Raji (cell line): ENCODE results near the gene DNAJC1.

Source experiments
- POLR2A ChIP-seq: IDR thresholded peaks from 2 replicates; pipeline ENCODE4 v1.6.1; 2011; ENCODE audit warnings: low read depth, low read length, control low read depth; ENCODE audit not compliant: insufficient read depth

Gene DNAJC1

DNA sequence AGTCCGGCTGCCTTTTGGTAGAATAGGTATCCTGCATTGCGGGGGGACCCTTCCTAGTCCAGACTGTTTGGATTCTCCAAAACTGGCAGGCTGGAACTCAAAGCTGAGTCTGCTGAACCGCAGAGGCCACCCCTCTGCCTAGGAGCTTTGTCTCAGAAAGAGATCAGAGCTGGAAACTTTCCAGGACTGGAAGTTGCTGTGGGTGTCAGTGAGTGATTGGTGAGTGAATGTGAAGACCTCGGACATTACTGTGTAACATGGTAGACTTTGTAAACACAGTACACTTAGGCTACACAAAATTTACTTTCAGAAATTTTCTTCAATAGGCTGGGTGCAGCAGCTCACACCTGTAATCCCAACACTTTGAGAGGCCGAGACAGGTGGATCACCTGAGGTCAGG lies 103.8 kb downstream of the DNAJC1 start:
- no peak for TF ChIP-seq POLR2A

DNA sequence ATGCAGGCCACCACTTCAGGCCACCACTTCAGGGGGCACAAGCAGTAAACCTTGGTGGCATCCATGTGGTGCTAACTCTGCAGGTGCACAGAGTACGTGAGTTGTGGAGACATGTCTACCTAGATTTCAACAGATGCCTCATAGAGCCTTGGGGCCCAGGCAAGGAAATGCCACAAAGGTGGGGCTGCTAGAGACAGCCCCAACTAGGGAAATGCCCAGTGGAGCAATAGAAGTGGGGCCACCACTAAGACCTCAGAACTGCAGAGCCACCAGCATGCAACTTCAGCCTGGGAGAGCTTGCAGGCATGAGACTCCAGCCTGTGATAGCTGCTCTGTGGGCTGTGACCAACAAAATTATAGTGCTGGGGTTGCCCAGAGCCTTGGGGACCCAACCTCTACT lies 107.6 kb downstream of the DNAJC1 start:
- no peak for TF ChIP-seq POLR2A

DNA sequence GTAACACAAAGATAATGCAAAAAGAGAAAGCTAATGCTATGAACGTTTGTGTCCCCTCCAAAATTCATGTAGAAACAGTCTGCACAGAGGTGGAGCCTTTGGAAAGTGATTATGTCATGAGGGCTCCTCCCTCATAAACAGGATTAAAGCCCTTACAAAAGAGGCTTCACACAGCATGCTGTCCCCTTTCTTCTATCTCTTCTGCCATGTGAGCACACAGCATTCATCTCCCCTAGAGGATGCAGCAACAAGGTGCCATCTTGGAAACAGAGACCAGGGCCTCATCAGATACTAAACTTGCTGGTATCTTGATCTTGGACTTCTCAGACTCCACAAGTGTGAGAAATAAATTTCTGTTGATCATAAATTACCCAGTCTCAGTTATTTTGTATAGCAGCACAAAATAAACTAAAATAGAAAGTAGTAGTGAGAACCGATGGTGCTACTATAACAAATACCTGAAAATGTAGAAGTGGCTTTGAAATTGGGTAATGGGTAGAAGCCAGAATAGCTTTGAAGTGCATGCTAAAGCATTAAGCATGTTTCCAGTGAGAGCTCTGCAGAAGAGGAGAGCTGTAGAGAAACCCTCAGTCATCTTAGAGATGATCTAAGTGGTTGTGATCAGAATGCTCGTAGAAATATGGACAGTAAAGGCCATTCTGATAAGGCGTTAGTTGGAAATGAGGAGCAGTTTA lies 108.7 kb downstream of the DNAJC1 start:
- TF ChIP-seq POLR2A = no peak

DNA sequence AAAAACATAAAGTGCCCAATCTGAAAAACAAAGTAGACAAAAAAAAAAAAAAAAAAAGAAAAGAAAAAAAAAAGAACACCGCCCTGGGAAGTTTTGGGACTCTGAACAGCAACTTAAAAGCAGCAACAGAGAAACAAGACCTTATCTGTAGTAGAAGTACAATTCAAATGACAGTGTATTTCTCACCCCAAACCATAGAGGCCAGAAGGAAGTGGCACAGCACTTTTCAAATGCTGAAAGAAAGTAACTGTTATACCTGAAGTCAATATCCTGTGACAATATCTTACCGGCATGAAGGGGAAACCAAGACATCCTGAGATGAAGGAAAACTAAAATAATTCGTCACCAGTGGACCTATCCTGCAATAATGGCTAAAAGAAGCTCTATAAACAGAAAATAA lies 112.1 kb downstream of the DNAJC1 start:
- TF ChIP-seq POLR2A = no peak

DNA sequence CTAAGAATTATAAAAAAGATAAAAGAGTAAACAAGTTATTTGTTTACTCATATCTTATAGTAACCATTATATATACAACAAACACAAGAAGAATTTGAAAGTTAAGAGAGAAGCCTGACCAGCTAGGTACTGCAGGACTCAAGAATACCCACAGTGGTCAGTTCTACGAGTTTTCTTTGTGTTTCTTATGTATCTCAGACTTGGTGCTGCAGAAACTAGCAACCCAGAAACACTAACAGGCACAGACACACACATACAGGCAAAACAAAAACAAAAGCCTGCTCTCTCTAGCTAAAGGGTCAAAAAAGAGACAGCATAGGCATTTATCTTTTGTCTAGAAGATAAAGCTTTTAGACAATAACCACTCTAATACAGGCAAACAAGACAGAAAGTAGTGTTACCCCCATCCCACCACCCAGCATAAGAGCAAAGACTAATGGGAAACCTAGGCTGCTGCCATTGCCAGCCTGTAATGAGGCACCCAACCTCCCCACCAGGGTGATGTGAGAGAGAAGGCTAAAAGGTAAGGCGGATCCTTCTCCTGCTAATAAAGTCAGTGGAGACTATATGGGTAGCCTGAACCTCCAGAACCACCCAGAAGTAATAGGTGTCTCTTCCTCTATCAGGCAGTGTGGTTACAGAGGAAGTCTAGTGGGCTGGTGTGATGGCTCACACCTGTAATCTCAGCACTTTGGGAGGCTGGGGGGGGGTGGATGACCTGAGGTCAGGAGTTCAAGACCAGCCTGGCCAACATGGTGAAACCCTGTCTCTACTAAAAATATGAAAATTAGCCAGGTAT lies 113.9 kb downstream of the DNAJC1 start:
- TF ChIP-seq POLR2A = no peak

DNA sequence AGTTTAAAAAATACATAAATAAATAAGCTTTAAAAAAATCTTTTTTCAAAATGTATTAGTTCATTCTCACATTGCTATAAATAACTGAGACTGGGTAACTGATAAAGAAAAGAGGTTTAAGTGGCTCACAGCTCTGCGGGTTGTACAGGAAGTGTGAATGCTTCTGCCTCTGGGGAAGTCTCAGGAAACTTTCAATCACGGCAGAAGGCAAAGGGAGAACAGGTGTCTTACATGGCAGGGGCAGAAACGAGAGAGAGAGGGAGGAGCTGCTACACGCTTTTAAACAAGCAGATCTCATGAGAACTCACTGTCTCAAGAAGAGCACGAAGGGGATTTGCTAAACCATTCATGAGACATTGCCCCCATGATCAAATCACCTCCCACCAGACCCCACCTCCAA lies 114.6 kb downstream of the DNAJC1 start:
- no peak for TF ChIP-seq POLR2A

DNA sequence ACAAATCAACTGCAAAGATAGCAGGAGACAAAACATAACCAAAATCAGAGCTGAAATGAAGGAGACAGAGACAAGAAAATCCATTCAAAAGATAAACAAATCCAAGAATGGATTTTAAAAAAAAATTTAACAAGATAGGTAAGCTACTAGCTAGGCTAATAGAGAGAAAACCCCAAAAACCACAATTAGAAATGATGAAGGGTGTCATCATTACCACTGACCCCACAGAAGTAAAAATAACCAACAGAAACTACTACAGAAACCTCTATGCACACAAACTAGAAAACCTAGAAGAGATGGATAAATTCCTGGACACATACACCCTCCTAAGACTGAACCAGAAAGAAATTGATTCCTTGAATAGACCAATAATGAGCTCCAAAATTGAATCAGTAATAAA lies 117.6 kb downstream of the DNAJC1 start:
- TF ChIP-seq POLR2A = no peak

DNA sequence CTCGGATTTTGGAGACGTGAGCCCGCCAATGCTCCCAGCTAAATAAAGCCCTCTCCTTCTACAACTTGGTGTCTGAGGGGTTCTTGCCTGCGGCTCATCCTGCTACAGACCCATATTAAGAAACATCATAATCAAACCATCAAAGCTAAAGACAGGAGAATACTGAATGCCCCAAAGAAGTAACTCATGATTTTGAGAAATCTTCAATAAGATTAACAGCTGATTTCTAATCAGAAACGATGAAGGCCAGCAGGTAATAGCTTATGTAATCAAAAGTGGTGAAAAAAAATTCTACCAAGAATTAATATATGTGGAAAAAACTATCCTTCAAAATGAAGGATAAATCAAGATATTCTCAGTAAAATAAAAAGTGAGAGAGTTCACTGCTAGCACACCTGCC lies 130.3 kb downstream of the DNAJC1 start:
- no peak for TF ChIP-seq POLR2A

DNA sequence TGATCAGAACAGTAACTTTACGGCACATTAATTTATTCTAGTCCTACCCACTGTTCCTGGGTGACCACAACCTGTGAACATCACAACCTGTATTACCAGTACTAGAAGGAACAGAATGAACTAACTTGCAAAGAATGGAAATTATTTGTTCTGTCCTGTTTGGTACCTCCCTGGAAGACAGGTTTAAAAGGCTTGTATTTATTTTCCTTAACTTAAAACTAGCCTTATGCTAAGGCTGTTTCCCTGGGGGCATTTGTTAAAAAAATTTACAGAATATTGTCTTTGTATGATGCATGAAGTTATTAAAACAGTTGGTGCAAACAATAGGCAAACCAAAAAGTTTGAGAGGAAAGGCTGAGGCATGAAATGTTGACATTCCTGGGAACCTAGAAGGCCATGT lies 132.7 kb downstream of the DNAJC1 start:
- TF ChIP-seq POLR2A = no peak

DNA sequence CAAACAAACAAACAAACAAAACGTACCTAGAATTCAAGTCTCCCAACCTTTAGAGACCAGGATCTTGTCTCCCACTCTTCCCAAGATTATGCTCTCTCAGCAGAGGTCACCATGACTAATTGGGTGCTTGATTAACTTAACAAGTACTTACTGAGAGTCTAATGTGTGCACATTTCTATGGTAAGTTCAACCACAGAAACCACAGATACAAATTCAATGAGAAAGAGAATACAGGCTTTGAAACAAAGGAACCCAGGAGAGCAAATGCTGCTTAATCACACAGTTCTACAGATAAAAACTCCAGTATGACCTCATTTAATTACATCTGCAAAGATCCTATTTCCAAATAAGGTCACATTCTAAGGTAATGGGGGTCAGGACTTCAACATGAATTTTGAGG lies 142.8 kb downstream of the DNAJC1 start:
- TF ChIP-seq POLR2A = no peak

DNA sequence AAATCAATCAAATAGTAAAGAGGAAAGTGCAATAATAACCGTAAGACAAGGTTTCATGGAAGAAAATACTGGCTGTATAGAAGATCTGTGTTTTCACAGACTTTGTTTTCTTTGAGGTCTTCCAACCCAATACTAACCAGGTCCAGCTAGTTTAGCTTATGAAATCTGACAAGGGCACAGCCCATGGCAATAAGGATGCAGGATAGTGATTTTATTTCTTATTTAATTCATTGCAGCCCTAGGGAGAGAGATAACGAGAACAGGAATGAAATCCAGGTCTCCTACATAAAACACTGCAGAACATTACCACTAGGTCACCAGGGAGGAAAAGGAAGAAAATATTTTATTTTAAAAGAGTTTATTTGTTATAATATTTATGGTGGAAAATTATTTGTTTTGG lies 145.1 kb downstream of the DNAJC1 start:
- TF ChIP-seq POLR2A = no peak

DNA sequence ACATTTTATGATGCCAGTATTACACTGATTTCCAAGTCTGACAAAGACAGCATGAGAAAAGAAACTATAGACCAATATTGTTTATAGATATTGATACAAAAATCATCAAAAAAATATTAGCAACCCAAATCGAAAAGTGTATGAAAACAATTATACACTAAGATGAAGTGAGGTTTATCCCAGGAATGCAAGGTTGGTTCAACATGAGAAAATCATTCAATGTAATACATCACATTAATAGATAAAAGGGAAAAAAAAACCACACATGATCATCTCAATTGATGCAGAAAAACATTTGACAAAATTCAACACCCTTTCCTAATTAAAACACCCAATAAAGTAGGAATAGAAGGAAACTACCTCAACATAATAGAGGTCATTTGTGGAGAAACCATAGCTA lies 153.9 kb downstream of the DNAJC1 start:
- TF ChIP-seq POLR2A = no peak

DNA sequence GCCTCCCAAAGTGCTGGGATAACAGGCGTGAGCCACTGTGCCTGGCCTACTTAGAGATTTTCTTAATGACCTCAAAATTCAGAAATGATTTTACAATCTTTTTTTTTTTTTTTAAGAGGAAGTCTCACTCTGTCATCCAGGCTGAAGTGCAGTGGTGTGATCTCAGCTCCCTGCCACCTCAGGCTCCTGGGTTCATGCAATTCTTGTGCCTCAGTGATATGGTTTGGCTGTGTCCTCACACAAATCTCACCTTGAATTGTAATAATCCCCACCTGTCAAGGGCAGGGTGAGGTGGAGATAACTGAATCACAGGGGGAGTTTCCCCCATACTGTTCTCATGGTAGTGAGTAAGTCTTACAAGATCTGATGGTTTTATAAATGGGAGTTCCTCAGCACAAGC lies 159.9 kb downstream of the DNAJC1 start:
- no peak for TF ChIP-seq POLR2A

DNA sequence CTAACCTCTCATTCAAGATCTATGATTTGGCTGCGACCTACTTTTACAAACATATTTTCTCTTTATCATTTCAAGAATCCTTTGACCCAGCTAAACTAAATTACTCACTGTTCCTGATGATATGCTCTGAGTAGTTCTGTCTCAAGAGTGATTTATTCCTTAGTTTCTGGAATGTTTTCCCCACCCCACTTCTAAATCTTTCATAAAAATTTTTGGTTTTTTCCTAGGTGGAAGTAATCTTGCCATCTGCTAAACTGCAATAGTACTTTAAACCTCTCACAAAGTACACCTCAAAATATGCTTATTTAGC lies 170.8 kb downstream of the DNAJC1 start:
- no peak for TF ChIP-seq POLR2A

DNA sequence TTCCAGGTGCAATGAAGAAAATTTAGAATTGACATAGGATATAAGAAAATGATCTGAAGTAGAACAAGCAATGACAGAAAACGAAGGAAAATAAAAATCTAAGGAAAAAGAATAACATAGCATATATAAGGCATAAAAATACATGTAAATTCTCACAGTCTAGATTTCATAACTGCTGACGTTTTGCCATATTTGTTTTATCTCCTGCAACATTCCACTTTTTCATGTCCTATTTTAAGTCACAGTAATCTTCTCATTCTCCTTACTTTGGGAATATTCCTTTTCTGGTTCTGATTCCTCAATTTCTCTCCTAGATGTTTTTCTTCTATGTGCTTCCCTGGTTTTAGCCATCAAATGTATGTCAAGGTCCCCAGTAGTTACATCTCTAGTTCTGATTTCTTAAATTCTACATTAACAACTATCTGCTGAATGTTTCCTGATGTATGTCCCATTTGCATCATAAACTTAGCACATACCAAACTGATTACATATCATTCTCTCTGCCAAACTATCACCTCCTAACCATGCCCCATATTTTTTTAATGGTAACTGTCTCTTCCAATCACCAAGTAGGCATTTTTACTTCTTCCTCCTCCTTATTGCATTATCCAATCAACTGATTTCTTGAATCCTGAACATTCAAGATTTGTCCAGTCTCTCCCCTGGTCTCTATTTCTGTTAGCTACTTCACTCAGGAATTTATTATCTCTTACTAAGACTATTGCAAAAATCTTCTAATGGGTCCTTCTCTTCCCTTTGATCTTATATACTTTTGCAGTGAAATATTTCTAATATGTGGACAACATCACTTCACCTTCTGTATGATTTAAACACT lies 171.3 kb downstream of the DNAJC1 start:
- TF ChIP-seq POLR2A = no peak

DNA sequence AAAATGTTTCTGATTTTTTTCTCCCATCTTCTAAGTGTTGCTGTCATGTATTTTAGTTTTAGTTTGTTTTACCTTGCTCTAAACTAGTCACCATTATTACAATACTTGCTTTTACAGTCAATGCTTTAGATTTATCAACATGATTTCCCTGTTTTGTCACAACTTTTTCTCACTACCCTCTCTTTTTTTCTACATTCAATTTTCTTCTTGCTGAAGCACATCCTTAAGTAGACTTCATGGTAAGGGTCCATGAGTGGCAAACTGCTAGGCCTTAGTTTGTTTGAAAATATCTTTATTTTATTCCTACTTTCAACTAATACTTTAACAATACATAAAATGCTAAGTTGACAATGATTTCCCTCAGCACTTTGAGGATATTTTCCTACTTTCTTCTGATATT lies 173.5 kb downstream of the DNAJC1 start:
- no peak for TF ChIP-seq POLR2A
